Spleen (tissue), 11 donors: ENCODE results near the gene SIMC1. TPM values are rescaled to one million over a fixed set of nuclear protein-coding genes. Genes with fewer than 3 reads are reported as not detected.
"Not testable (repeated sequence)": the region's sequence is repeated elsewhere in the genome, so short reads cannot be mapped to it uniquely, and the experiment has no call there.

Experiments
- DNase-seq: peaks from one replicate; pipeline ENCODE4 v3.0.0-alpha.2; 2020
- H3K27ac ChIP-seq, 8 donors: fragments of 200-600 bp; sonication (generic) in 7 of 8; 1 replicate in 4 of 8; 2 replicates in 4 of 8; pipeline versions ENCODE4 v1.5.0 to v1.8.0; 2016 to 2021; ENCODE audit warnings: inconsistent platforms in 4 of 8, mild to moderate bottlenecking in 4 of 8, moderate library complexity in 1 of 8
- H3K27me3 ChIP-seq, 7 donors: fragments of 200-600 bp; sonication (generic) in 6 of 7; replicated peaks in 1 of 7; 1 replicate in 4 of 7; 2 replicates in 3 of 7; pipeline versions ENCODE4 v1.5.0 to v1.8.0; 2016 to 2021; ENCODE audit warnings: inconsistent platforms in 3 of 7, mild to moderate bottlenecking in 1 of 7
- H3K36me3 ChIP-seq, 6 donors: fragments of 200-600 bp; sonication (generic) in 5 of 6; 1 replicate in 4 of 6; 2 replicates in 2 of 6; pipeline versions ENCODE4 v1.5.0 to v1.8.0; 2016 to 2021; ENCODE audit warnings: inconsistent platforms in 2 of 6
- H3K4me1 ChIP-seq, 6 donors: fragments of 200-600 bp; sonication (generic) in 5 of 6; 1 replicate in 3 of 6; 2 replicates in 3 of 6; pipeline versions ENCODE4 v1.5.0 to v1.8.0; 2016 to 2021; ENCODE audit warnings: inconsistent platforms in 3 of 6
- H3K4me3 ChIP-seq, 8 donors: fragments of 200-600 bp; sonication (generic) in 7 of 8; 1 replicate in 4 of 8; 2 replicates in 4 of 8; pipeline versions ENCODE4 v1.5.0 to v1.8.0; 2016 to 2021; ENCODE audit warnings: inconsistent platforms in 4 of 8, mild to moderate bottlenecking in 4 of 8, moderate library complexity in 2 of 8
- H3K9me3 ChIP-seq, 8 donors: fragments of 200-600 bp; sonication (generic) in 7 of 8; 1 replicate in 4 of 8; 2 replicates in 4 of 8; pipeline versions ENCODE4 v1.5.0 to v1.8.0; 2016 to 2021; ENCODE audit warnings: inconsistent platforms in 4 of 8
- POLR2A ChIP-seq, 3 donors: fragments of 450-650 bp; IDR thresholded peaks; one replicate each; pipeline ENCODE4 v1.5.1; 2017; ENCODE audit warnings: antibody characterized with exemption in 3 of 3, mild to moderate bottlenecking in 1 of 3
- POLR2AphosphoS5 ChIP-seq, 3 donors: sonication (generic); formaldehyde crosslinking; IDR thresholded peaks; one replicate each; pipeline ENCODE4 v1.5.1; 2017; ENCODE audit warnings: antibody characterized with exemption in 3 of 3
- WGBS, 5 donors: extraction: QIAGEN DNeasy Blood & Tissue Kit in 3 of 5; methylation state at CpG; one replicate each; pipeline versions ENCODE4 v1.1.5 to v1.1.7; 2013 to 2018; 5-methylcytosine and 5-hydroxymethylcytosine counted together
- intact Hi-C: fragments of 100-400 bp; cut with DNase I; formaldehyde crosslinking; loops from one replicate; pipeline ENCODE4 v1.15.0; 2023; ENCODE audit warnings: low total_unique reads
- polyA plus RNA-seq, 3 donors: library from polyadenylated mRNA; stranded (reverse); fragments of 200-250 nt; gene quantifications; one replicate each; pipeline ENCODE4 v1.2.1, GENCODE V29; 2013
- total RNA-seq, 7 donors: library from RNA; depleted of rRNA in 3 of 7; stranded (reverse); fragments of >200 nt in 3 of 7; fragmentation: NEBNext Ultra II Directional in 4 of 7; extraction: Animal tissue kit (Norgen Biotek cat#: 25700) in 4 of 7; gene quantifications; one replicate each; pipeline versions ENCODE4 v1.1.0 to v1.2.1, GENCODE V29; 2016 to 2021
- TF ChIP-seq, protein P1 (sequence below), 11 experiments: fragments of 200-600 bp in 7 of 11; fragments of 450-650 bp in 4 of 11; sonication (generic) in 4 of 11; IDR thresholded peaks in 8 of 11; conservative IDR thresholded peaks in 3 of 11; 1 replicate in 7 of 11; 2 replicates in 4 of 11; pipeline versions ENCODE4 v1.4.0 to v1.8.0; 2016 to 2021; ENCODE audit warnings: antibody characterized with exemption in 11 of 11, inconsistent platforms in 4 of 11, mild to moderate bottlenecking in 1 of 11
- donor health status: healthy with polysubstance abuse.
- donor health status: DM: no; HTN: no; CAD: no; lungs with moderate emphysema.
- donor health status: DM: no; HTN: no; CAD: no.
- donor health status: Bipolar disorder and iron deficiency.
- donor health status: healthy.
- donor health status: DM: no; HTN: no; CAD: no.
- donor health status: DM: yes; HTN: yes; CAD: no.

SIMC1 gene
- total and polyA plus RNA-seq, 10 donors = 5.2 to 33.8 (median 25.8) TPM

DNA sequence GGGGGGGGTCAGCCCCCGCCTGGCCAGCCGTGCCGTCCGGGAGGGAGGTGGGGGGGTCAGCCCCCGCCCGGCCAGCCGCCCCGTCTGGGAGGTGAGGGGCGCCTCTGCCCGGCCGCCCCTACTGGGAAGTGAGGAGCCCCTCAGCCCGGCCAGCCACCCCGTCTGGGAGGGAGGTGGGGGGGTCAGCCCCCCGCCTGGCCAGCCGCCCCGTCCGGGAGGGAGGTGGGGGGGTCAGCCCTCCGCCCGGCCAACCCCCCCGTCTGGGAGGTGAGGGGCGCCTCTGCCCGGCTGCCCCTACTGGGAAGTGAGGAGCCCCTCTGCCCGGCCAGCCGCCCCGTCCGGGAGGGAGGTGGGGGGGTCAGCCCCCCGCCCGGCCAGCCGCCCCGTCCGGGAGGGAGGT is 67.1 kb downstream of the SIMC1 start:
- H3K9me3 ChIP-seq, DNase-seq, H3K4me1 ChIP-seq, intact Hi-C loops, H3K4me3 ChIP-seq, H3K27me3 ChIP-seq, H3K27ac ChIP-seq: not testable (repeated sequence)
- WGBS, 5 donors = 90 to 96% (median 95%) methylated on average over 6 to 17 of the region's 31 CpGs; no CpG with 5 or more reads in 2 of the 5 donors
- H3K36me3 ChIP-seq = peaks cover 3 to 64% (median 12%) of the 10 kb centered on the region in 6 donors

DNA sequence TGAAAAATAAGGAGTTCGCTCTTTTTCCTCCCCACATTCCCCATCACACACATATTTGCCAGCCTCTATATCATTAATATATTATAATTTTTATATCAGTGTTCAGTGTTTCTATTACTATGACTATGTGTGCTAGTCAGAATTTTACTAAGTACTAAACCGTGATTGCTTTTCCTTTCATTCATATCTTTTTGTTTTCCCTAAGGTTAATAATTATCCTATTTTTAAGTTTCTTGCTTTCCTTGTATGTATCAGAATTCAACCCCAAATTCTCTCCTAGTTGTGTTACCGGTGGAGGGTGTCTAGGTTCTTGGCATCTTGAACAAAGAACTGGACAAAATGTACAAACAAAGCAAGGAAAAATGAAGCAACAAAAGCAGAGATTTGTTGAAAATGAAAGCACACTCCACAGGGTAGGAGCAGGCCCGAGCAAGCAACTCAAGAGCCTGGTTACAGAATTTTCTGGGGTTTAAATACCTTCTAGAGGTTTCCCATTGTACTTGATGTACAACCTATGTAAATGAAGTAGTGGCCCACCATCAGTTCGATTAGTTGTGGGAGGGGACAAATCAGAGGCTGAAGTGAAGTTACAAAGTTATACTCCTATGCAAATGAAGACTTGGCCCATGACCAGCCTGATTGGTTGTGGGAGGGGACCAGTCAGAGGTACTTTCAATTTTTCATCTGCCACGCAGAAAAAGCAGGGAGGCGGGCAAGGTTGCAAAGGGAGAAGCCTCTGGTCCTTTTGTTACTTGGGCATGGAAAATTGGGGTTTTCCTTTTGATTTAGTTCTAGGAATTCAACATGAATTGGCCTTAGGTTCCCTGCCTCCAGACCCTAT is 79.5 kb downstream of the SIMC1 start:
- Histone ChIP-seq H3K27me3 (no peaks in the 10 kb centered on the region), H3K9me3 (no peaks in the 10 kb centered on the region), H3K27ac (peak overlapping the region in 1 of 8 donors; percentile 9), H3K36me3 (peaks cover 0 to 94% (median 27%) of the 10 kb centered on the region in 6 donors), H3K4me1 (no peaks in the 10 kb centered on the region), H3K4me3 (no peak overlapping the region)
- intact Hi-C loops = no loop called here
- WGBS, 5 donors = 84 to 93% (median 87%) methylated on average over 7 of the region's 7 CpGs
- DNase-seq = no peak
- TF ChIP-seq POLR2AphosphoS5 (IDR thresholded peaks at IDR 0.05) (no peak), POLR2A (IDR thresholded peaks at IDR 0.05) (no peak)
- TF ChIP-seq, protein P1, sequence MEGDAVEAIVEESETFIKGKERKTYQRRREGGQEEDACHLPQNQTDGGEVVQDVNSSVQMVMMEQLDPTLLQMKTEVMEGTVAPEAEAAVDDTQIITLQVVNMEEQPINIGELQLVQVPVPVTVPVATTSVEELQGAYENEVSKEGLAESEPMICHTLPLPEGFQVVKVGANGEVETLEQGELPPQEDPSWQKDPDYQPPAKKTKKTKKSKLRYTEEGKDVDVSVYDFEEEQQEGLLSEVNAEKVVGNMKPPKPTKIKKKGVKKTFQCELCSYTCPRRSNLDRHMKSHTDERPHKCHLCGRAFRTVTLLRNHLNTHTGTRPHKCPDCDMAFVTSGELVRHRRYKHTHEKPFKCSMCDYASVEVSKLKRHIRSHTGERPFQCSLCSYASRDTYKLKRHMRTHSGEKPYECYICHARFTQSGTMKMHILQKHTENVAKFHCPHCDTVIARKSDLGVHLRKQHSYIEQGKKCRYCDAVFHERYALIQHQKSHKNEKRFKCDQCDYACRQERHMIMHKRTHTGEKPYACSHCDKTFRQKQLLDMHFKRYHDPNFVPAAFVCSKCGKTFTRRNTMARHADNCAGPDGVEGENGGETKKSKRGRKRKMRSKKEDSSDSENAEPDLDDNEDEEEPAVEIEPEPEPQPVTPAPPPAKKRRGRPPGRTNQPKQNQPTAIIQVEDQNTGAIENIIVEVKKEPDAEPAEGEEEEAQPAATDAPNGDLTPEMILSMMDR (IDR thresholded peaks at IDR 0.05 in 8 of 11, conservative IDR thresholded peaks at IDR 0.05 in 3 of 11) = no peak

DNA sequence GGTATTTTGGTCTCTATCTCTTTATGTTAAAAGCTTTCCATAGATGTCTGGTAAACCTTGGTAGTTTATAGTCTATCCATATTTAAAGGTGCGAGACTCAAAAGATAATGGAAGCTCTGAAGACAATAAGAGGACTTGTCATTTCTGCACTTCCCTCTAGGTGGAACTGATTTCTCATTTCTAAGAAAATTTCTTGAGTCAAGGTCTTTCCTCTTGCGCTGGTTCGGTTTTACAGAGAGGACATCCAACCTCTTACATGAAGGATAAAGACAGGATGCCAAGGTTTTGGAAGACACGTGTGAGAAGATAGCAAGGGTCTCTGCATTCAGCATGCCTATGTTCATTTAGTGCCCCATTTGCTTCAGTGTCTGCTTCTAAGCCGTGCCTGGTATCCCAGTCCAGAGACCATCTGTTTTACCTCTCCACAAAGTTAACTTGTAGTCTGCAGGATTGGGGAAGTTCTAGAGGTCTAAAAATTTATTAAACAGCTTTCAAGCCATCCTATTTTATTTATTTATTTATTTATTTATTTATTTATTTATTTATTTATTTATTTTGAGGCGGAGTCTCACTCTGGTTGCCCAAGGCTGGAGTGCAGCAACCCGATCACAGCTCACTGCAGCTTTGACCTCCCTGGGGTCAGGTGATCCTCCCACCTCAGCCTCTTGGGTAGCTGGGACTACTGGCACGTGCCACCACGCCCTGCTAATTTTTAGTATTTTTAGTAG is 81.8 kb downstream of the SIMC1 start:
- intact Hi-C loops = no loop called here
- WGBS, 5 donors = 85 to 94% (median 86%) methylated on average over 9 of the region's 9 CpGs
- no peaks in the 10 kb centered on the region for H3K27me3 ChIP-seq
- no peaks in the 10 kb centered on the region for H3K9me3 ChIP-seq
- H3K27ac ChIP-seq = no peak overlapping the region
- no peak for DNase-seq
- TF ChIP-seq, protein P1 (IDR thresholded peaks at IDR 0.05 in 8 of 11, conservative IDR thresholded peaks at IDR 0.05 in 3 of 11) = no peak
- no peak for TF ChIP-seq POLR2A (IDR thresholded peaks at IDR 0.05)
- no peak for TF ChIP-seq POLR2AphosphoS5 (IDR thresholded peaks at IDR 0.05)
- H3K36me3 ChIP-seq = peaks cover 4 to 94% (median 36%) of the 10 kb centered on the region in 6 donors
- H3K4me3 ChIP-seq = no peak overlapping the region
- no peaks in the 10 kb centered on the region for H3K4me1 ChIP-seq

GRCh38 chr5:176320577-176320976 is 82.4 kb downstream of the SIMC1 start:
- Histone ChIP-seq H3K4me1 (no peaks in the 10 kb centered on the region), H3K9me3 (no peaks in the 10 kb centered on the region), H3K36me3 (peaks cover 4 to 94% (median 34%) of the 10 kb centered on the region in 6 donors), H3K27me3 (no peaks in the 10 kb centered on the region), H3K27ac (no peak overlapping the region), H3K4me3 (no peak overlapping the region)
- intact Hi-C loops = no loop called here
- TF ChIP-seq, protein P1 (IDR thresholded peaks at IDR 0.05 in 8 of 11, conservative IDR thresholded peaks at IDR 0.05 in 3 of 11) = no peak
- TF ChIP-seq POLR2AphosphoS5 (IDR thresholded peaks at IDR 0.05) (no peak), POLR2A (IDR thresholded peaks at IDR 0.05) (no peak)
- 95 to 99% (median 97%) methylated on average over 3 of the region's 3 CpGs for WGBS, 5 donors
- DNase-seq = no peak
